ENCODE results near the gene ERMP1.

Gene ERMP1

DNA sequence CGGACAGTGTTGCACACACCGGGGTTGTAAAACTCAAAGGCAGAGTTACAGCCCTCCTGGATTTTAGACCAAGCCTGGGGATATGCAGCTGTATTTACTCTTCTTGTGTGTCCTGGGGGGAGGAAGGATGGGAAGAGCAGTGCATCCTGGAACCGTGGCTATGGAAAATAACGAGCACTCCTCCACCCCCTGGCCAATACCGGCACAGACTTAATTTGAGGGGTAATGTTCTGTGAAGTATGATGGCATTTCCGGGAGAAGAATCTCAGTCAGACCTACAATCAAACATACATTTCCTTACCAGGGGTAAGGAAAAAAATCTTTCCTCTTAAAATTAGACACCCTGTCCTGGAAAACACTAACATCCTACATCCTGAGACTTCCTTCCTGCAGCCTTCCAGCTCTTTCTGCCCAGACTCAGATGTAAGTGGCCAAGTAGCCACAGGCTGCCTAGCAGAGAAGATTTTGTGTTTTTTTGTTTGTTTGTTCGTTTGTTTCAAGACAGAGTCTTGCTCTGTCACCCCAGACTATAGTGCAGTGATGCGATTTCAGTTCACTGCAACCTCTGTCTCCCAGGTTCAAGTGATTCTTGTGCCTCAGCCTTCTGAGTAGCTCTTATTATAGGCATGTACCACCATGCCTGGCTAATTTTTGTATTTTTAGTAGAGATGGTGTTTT is 11.0 kb upstream of the ERMP1 start:
- DNase-seq (ENCODE audit: extremely low read depth, low read depth) = no peak

DNA sequence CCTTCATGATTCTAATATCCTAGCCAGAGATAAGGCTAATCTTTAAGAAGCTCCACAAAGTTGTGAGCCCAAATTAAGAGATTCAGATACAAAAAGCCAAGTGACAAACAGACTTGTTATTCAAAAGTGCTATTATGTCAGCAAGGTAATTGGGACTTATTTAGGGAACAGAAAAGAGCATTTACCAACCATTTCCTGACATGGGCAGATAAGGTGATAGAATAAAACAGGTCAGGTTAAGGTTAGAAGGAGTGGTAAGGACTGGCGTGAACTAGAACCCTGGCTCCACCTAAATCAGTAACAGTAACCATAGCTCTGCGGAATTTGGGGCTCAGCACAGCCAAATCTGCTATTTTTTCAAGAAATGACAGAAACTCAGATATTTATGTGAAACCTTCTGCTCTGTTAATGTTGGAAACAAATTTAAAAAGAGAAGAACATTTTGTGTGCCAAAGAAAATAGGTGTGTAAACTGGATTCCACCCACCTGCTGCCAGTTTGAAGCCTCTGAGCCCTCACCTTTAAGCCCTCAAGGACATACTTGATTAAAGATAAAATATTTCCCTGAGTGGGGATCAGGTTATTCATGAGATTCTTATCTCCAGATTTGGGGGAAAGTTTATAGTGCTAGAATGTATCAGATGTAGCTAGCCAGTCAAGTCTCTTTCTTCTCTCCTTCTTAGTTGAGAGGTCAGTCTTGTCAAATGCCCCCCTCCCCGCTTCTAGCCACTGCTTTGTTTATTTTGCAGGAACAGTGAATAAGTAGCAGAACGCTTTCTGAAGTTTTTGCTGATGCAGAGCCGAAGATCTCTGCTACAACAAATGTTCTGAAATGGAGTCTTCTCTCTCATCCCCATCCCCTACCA is 10.2 kb upstream of the ERMP1 start:
- TF ChIP-seq, protein P1, sequence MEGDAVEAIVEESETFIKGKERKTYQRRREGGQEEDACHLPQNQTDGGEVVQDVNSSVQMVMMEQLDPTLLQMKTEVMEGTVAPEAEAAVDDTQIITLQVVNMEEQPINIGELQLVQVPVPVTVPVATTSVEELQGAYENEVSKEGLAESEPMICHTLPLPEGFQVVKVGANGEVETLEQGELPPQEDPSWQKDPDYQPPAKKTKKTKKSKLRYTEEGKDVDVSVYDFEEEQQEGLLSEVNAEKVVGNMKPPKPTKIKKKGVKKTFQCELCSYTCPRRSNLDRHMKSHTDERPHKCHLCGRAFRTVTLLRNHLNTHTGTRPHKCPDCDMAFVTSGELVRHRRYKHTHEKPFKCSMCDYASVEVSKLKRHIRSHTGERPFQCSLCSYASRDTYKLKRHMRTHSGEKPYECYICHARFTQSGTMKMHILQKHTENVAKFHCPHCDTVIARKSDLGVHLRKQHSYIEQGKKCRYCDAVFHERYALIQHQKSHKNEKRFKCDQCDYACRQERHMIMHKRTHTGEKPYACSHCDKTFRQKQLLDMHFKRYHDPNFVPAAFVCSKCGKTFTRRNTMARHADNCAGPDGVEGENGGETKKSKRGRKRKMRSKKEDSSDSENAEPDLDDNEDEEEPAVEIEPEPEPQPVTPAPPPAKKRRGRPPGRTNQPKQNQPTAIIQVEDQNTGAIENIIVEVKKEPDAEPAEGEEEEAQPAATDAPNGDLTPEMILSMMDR (IDR thresholded peaks at IDR 0.05; ENCODE audit: low read depth, low read length) = no peak

More for the DNA sequence above, 11.0 kb upstream of the ERMP1 start:
- TF ChIP-seq, protein P1 (IDR thresholded peaks at IDR 0.05; ENCODE audit: low read depth, low read length) = no peak

DNA sequence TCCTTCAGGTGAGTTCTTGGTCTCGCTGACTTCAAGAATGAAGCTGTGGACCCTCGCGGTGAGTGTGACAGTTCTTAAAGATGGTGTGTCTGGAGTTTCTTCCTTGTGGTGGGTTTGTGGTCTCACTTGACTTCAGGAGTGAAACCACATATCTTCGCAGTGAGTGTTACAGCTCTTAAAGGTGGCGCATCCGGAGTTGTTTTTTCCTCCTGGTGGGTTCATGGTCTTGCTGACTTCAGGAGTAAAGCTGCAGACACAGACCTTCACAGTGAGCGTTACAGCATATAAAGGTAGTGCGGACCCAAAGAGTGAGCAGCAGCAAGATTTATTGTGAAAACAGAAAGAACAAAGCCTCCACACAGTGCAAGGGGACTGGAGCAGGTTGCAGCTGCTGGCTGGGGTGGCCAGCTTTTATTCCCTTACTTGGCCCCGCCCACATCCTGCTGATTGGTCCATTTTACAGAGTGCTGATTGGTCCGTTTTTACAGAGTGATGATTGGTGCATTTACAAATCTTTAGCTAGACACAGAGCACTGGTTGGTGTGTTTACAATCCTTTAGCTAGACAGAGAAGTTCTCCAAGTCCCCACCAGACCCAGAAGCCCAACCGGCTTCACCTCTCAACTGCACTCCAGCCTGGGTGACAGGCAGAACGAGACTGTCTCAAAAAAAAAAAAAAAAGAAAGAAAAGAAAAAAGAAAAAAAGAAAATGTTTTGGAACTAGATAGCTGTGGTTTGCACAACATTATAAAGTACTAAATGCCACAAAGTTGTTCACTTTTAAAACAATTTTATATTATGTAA is 9.1 kb upstream of the ERMP1 start:
- DNase-seq (ENCODE audit: extremely low read depth, low read depth) = no peak
- TF ChIP-seq, protein P1 (IDR thresholded peaks at IDR 0.05; ENCODE audit: low read depth, low read length) = no peak

More for the DNA sequence above, 10.2 kb upstream of the ERMP1 start:
- no peak for DNase-seq (ENCODE audit: extremely low read depth, low read depth)

DNA sequence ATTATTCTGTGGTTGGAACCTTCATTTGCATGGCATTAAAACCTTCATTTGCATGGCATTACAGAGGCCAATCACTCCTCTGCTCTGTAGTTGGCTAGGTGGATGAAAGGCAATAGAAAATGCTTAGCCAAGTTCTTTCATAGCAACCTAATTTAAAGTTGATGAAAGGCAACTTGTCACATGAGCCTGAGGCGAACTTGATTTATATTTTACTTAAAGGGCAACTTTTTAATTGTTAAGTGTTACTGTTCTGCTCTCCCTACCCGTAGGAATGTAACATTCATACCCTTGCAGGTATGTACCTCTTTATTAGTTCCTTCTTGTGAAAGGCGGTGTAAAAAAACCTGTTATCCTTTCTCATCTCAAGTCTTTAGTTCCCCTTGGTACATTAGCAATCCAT is 7.9 kb upstream of the ERMP1 start:
- TF ChIP-seq, protein P1 (IDR thresholded peaks at IDR 0.05; ENCODE audit: low read depth, low read length) = no peak
- DNase-seq (ENCODE audit: extremely low read depth, low read depth) = no peak

DNA sequence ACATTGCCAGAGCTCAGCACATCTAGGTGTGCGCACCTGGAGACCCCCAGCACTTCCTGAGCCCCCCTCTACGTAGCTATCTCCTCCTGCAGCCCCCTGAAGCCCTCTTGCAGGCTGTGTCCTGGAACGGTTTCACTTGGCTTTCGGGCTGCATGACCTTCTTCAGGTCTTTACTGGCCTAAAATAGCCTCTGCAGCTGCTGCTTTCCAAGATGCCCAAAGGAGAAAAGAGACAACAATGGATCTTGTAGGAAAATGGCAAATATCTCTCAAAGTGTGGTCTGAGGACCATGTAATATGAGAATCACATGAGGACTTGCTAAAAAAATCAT is 6.6 kb upstream of the ERMP1 start:
- TF ChIP-seq, protein P1 (IDR thresholded peaks at IDR 0.05; ENCODE audit: low read depth, low read length) = no peak
- DNase-seq (ENCODE audit: extremely low read depth, low read depth) = no peak

DNA sequence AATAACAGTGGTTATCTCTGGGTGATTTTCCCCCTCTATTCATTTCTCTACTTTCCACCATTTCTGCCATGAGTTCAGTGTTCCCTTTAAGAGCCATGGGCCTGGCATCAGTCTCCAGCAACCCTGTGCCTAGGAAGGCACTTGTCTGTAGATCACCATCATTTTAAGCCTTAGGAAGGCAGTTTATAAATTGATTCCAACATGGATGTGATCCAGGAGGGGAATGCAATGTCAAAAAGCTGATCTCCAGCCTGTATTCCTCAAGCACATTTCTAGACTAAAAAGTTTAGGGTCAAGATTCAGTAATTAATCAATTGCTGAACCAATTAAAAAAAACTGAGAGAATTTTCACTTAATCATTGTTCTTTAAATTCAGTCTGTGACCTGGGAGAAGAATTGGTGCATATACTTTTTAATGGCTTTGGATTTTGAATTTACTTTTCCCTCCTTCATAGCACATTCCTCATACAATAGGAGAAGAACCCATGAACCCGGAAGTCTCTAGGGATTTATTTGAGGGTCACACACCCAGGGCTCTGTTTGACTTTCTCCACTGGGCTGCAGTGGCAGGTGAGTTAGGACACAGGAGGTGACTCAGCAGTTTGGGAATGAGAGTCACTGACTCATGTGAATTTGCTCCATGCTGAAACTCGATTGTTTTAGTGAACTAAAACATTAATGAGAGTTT is 6.1 kb upstream of the ERMP1 start:
- DNase-seq (ENCODE audit: extremely low read depth, low read depth) = no peak
- TF ChIP-seq, protein P1 (IDR thresholded peaks at IDR 0.05; ENCODE audit: low read depth, low read length) = no peak

Data from AG09319 (cell line).